Measurements from ENCODE around the gene KCNN4. TPM values are rescaled to one million over a fixed set of nuclear protein-coding genes. Genes with fewer than 3 reads are reported as not detected.

KCNN4 gene
- total and polyA plus RNA-seq, 10 of the 15 experiments (the other 5 are each of a cell fraction or from before 2014, with no cell fraction given): 1.4 to 112 (median 77.9) TPM

DNA sequence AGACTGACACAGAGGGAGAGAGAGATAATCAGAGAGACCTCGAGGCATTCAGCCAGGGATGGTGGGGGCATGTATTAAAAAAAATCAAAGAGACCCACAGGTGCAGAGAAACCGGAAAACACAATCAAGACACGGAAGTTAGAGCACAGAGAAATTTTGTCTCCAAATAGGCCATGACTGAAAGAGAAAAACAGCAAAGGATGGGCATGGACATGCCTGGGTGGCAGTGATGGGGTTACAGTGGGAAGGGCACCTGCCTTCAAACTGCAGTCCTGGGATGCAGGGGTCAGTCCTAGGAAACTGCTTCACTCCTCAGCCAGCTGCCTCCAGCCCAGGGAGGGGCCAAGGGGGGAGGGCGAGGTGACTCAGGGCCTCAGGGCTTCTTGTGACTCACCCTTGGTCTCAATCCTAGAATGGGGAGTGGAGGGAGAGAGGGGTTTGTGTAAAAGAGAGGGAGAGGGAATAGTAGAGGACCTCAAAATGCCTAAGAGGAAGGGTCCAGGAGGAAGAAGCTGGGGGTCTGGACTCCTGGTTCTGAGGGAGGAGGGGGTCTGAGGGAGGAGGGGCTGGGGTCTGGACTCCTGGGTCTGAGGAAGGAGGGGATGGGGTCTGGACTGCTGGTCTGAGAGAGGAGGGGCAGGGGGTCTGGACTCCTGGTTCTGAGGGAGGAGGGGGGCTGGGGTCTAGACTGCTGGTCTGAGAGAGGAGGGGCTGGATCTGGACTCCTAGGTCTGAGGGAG lies 3.6 kb upstream of the KCNN4 start:
- intact Hi-C loops (cut with micrococcal nuclease; ENCODE audit: unreplicated experiment): loop anchor here (10.0 kb wide), 1 partner anchor 340 kb away; no protein-coding TSS in a partner anchor
- H3K4me2 ChIP-seq (ENCODE audit: control insufficient read depth, insufficient read depth): peak overlapping the region; percentile 71
- TF ChIP-seq, protein P1, sequence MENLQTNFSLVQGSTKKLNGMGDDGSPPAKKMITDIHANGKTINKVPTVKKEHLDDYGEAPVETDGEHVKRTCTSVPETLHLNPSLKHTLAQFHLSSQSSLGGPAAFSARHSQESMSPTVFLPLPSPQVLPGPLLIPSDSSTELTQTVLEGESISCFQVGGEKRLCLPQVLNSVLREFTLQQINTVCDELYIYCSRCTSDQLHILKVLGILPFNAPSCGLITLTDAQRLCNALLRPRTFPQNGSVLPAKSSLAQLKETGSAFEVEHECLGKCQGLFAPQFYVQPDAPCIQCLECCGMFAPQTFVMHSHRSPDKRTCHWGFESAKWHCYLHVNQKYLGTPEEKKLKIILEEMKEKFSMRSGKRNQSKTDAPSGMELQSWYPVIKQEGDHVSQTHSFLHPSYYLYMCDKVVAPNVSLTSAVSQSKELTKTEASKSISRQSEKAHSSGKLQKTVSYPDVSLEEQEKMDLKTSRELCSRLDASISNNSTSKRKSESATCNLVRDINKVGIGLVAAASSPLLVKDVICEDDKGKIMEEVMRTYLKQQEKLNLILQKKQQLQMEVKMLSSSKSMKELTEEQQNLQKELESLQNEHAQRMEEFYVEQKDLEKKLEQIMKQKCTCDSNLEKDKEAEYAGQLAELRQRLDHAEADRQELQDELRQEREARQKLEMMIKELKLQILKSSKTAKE (IDR thresholded peaks at IDR 0.05; ENCODE audit: low read depth, poor library complexity, severe bottlenecking): no peak
- TF ChIP-seq SUZ12 (IDR thresholded peaks at IDR 0.05; ENCODE audit: unreplicated experiment) (no peak), TAF1 (IDR thresholded peaks at IDR 0.05; ENCODE audit: borderline replicate concordance, low read depth, low read length) (0 out of 2 replicates have a peak, but pooled peaks have one; percentile 40), RUNX3 (IDR thresholded peaks at IDR 0.05; ENCODE audit: low read length) (peak; percentile 55; the same call in 1 of the 2 replicates), GATAD2B (conservative IDR thresholded peaks at IDR 0.05; ENCODE audit: low read depth) (no peak), TCF3 (IDR thresholded peaks at IDR 0.05; ENCODE audit: borderline replicate concordance, insufficient read depth, low read depth, low read length) (peak; percentile 63; the same call in 1 of the 2 replicates), SMARCA5 (IDR thresholded peaks at IDR 0.05) (no peak), HDAC6 (IDR thresholded peaks at IDR 0.05; ENCODE audit: unreplicated experiment) (no peak), SP1 (IDR thresholded peaks at IDR 0.05; ENCODE audit: low read depth, low read length) (no peak), ZSCAN29 (IDR thresholded peaks at IDR 0.05) (no peak), NFIC (IDR thresholded peaks at IDR 0.05; ENCODE audit: low read depth, low read length) (peak; percentile 84), BRCA1 (IDR thresholded peaks at IDR 0.05; ENCODE audit: low read depth, low read length) (no peak)
- TF ChIP-seq, protein P2, sequence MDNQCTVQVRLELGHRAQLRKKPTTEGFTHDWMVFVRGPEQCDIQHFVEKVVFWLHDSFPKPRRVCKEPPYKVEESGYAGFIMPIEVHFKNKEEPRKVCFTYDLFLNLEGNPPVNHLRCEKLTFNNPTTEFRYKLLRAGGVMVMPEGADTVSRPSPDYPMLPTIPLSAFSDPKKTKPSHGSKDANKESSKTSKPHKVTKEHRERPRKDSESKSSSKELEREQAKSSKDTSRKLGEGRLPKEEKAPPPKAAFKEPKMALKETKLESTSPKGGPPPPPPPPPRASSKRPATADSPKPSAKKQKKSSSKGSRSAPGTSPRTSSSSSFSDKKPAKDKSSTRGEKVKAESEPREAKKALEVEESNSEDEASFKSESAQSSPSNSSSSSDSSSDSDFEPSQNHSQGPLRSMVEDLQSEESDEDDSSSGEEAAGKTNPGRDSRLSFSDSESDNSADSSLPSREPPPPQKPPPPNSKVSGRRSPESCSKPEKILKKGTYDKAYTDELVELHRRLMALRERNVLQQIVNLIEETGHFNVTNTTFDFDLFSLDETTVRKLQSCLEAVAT (IDR thresholded peaks at IDR 0.05): no peak
- TF ChIP-seq, protein P3, sequence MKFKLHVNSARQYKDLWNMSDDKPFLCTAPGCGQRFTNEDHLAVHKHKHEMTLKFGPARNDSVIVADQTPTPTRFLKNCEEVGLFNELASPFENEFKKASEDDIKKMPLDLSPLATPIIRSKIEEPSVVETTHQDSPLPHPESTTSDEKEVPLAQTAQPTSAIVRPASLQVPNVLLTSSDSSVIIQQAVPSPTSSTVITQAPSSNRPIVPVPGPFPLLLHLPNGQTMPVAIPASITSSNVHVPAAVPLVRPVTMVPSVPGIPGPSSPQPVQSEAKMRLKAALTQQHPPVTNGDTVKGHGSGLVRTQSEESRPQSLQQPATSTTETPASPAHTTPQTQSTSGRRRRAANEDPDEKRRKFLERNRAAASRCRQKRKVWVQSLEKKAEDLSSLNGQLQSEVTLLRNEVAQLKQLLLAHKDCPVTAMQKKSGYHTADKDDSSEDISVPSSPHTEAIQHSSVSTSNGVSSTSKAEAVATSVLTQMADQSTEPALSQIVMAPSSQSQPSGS (IDR thresholded peaks at IDR 0.05; ENCODE audit: low read length): no peak; the same call in 1 of the 2 replicates
- TF ChIP-seq, protein P4, sequence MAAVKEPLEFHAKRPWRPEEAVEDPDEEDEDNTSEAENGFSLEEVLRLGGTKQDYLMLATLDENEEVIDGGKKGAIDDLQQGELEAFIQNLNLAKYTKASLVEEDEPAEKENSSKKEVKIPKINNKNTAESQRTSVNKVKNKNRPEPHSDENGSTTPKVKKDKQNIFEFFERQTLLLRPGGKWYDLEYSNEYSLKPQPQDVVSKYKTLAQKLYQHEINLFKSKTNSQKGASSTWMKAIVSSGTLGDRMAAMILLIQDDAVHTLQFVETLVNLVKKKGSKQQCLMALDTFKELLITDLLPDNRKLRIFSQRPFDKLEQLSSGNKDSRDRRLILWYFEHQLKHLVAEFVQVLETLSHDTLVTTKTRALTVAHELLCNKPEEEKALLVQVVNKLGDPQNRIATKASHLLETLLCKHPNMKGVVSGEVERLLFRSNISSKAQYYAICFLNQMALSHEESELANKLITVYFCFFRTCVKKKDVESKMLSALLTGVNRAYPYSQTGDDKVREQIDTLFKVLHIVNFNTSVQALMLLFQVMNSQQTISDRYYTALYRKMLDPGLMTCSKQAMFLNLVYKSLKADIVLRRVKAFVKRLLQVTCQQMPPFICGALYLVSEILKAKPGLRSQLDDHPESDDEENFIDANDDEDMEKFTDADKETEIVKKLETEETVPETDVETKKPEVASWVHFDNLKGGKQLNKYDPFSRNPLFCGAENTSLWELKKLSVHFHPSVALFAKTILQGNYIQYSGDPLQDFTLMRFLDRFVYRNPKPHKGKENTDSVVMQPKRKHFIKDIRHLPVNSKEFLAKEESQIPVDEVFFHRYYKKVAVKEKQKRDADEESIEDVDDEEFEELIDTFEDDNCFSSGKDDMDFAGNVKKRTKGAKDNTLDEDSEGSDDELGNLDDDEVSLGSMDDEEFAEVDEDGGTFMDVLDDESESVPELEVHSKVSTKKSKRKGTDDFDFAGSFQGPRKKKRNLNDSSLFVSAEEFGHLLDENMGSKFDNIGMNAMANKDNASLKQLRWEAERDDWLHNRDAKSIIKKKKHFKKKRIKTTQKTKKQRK (IDR thresholded peaks at IDR 0.05; ENCODE audit: low read depth, low read length): no peak

More for the DNA sequence above, 3.6 kb upstream of the KCNN4 start:
- Histone ChIP-seq H2AFZ (ENCODE audit: control insufficient read depth, low read depth, low read length) (peak overlapping the region; percentile 87), H3K27ac (ENCODE audit: control insufficient read depth, insufficient read depth) (peak overlapping the region; percentile 74), H3K9ac (ENCODE audit: control insufficient read depth, insufficient read depth, low read length) (peak overlapping the region; percentile 15; the same call in 1 of the 2 replicates), H3K27me3 (replicated peaks in 1 of 2; ENCODE audit: control insufficient read depth in 2 of 2, insufficient read depth in 2 of 2, low read length in 1 of 2) (no peaks in the 10 kb centered on the region), H3K36me3 (ENCODE audit: control insufficient read depth in 2 of 2, insufficient read depth in 2 of 2, low read length in 1 of 2) (no peaks in the 10 kb centered on the region), H3K4me1 (ENCODE audit: control insufficient read depth, insufficient read depth, low read length) (peaks cover 46% of the 10 kb centered on the region), H4K20me1 (ENCODE audit: control insufficient read depth, insufficient read depth) (no peaks in the 10 kb centered on the region), H3K79me2 (ENCODE audit: control insufficient read depth, insufficient read depth, low read length) (peaks cover 21% of the 10 kb centered on the region), H3K4me3 (no peak overlapping the region), H3K9me3 (replicated peaks; ENCODE audit: control insufficient read depth, insufficient read depth, low read length) (no peaks in the 10 kb centered on the region)
- ChIA-PET SMC1A (ENCODE audit: uncharacterized antibody, unreplicated experiment) (interaction anchor here (0.7 to 1.5 kb wide), 7 partner anchors 14 to 229 kb away, joined by 3 to 27 read pairs (median 3); no protein-coding TSS in a partner anchor), RAD21 (ENCODE audit: unreplicated experiment) (interaction anchor here (0.6 to 2.4 kb wide), 12 partner anchors 25 to 257 kb away, joined by 3 to 42 read pairs (median 4); partner anchors contain the start of gene SMG9), CTCF (interaction anchor here (0.6 to 3.4 kb wide), 14 partner anchors 9 to 1933 kb away, joined by 3 to 28 read pairs (median 4); no protein-coding TSS in a partner anchor), POLR2A (interaction anchor here (0.9 to 1.0 kb wide), 2 partner anchors 21 to 41 kb away, joined by 3 read pairs; no protein-coding TSS in a partner anchor)
- in situ Hi-C loops (cut with MboI): no loop called here
- BruUV-seq (replicated peaks): no TSS peak
- 2% methylated on average over 4 of the region's 4 CpGs for WGBS (ENCODE audit: insufficient coverage, insufficient replicate concordance, low lambda C conversion rate, missing lambda C conversion rate)
- peak; percentile 32 for ATAC-seq
- no peak for DNase-seq (ENCODE audit: low read depth, low spot score)
- no peak for FAIRE-seq
